Neutrophil (primary cell): ENCODE data around the gene TMEM143.

Source experiments
- H3K27ac ChIP-seq: fragments of 200-600 bp; sonication (generic); 2 replicates; pipeline ENCODE4 v1.5.1; 2016; ENCODE audit warnings: mild to moderate bottlenecking, moderate library complexity
- H3K27me3 ChIP-seq: fragments of 200-600 bp; sonication (generic); 2 replicates; pipeline ENCODE4 v1.6.0; 2016; ENCODE audit warnings: mild to moderate bottlenecking
- H3K36me3 ChIP-seq: fragments of 200-600 bp; sonication (generic); 2 replicates; pipeline ENCODE4 v1.5.1; 2017
- H3K4me1 ChIP-seq, 2 experiments: fragments of 200-600 bp in 1 of 2; sonication (generic) in 1 of 2; 1 replicate in 1 of 2; 2 replicates in 1 of 2; pipeline versions ENCODE4 v1.5.1 to v1.6.1; 2013 to 2016; ENCODE audit warnings: low read depth in 1 of 2, low read length in 1 of 2, mild to moderate bottlenecking in 1 of 2, moderate library complexity in 1 of 2; ENCODE audit not compliant: control insufficient read depth in 1 of 2, insufficient read depth in 1 of 2
- H3K4me3 ChIP-seq, 2 experiments: fragments of 200-600 bp in 1 of 2; sonication (generic) in 1 of 2; 1 replicate in 1 of 2; 2 replicates in 1 of 2; pipeline ENCODE4 v1.5.1; 2013 to 2016; ENCODE audit warnings: low read depth in 1 of 2, low read length in 1 of 2, mild to moderate bottlenecking in 1 of 2, moderate library complexity in 1 of 2
- H3K9me3 ChIP-seq: fragments of 200-600 bp; sonication (generic); 2 replicates; pipeline ENCODE4 v1.5.1; 2016
- CTCF ChIP-seq: fragments of 200-600 bp; sonication (generic); IDR thresholded peaks from 2 replicates; pipeline ENCODE4 v1.5.1; 2016; ENCODE audit warnings: antibody characterized with exemption

Gene TMEM143

GRCh38 chr19:48290401-48290770 lies 73.4 kb downstream of the TMEM143 start:
- peaks cover 8 to 10% of the 10 kb centered on the region in 2 experiments for H3K4me1 ChIP-seq
- no peaks in the 10 kb centered on the region for H3K36me3 ChIP-seq
- no peaks in the 10 kb centered on the region for H3K9me3 ChIP-seq
- peak overlapping the region in 1 of 2 experiments; percentile 59 for H3K4me3 ChIP-seq
- no peak for TF ChIP-seq CTCF
- peaks cover 11% of the 10 kb centered on the region for H3K27me3 ChIP-seq
- no peak overlapping the region for H3K27ac ChIP-seq

GRCh38 chr19:48287748-48288147 lies 76.0 kb downstream of the TMEM143 start:
- no peak for TF ChIP-seq CTCF
- no peak overlapping the region for H3K27ac ChIP-seq
- H3K27me3 ChIP-seq: peaks cover 11% of the 10 kb centered on the region
- H3K4me1 ChIP-seq: peaks cover 18 to 22% of the 10 kb centered on the region in 2 experiments
- no peaks in the 10 kb centered on the region for H3K9me3 ChIP-seq
- no peaks in the 10 kb centered on the region for H3K36me3 ChIP-seq
- no peak overlapping the region for H3K4me3 ChIP-seq

- no peak for TF ChIP-seq CTCF
- Histone ChIP-seq H3K36me3 (no peaks in the 10 kb centered on the region), H3K27ac (peak overlapping the region; percentile 69), H3K4me1 (peaks cover 23 to 33% of the 10 kb centered on the region in 2 experiments), H3K9me3 (no peaks in the 10 kb centered on the region), H3K27me3 (no peaks in the 10 kb centered on the region), H3K4me3 (no peak overlapping the region)
Measured at GRCh38 chr19:48284896-48285295, 78.8 kb downstream of the TMEM143 start.

- Histone ChIP-seq H3K36me3 (no peaks in the 10 kb centered on the region), H3K27ac (no peak overlapping the region), H3K27me3 (no peaks in the 10 kb centered on the region), H3K4me3 (no peak overlapping the region), H3K9me3 (no peaks in the 10 kb centered on the region), H3K4me1 (peaks cover 24 to 36% of the 10 kb centered on the region in 2 experiments)
- TF ChIP-seq CTCF: no peak
Measured at GRCh38 chr19:48283908-48284307, 79.8 kb downstream of the TMEM143 start.
